Suprapubic skin (tissue), 3 donors: ENCODE data around the gene CYTH3.

ENCODE experiments used
- CTCF ChIP-seq, 2 donors: fragments of 200-600 bp in 1 of 2; fragments of 450-650 bp in 1 of 2; sonication (generic) in 1 of 2; IDR thresholded peaks; one replicate each; pipeline ENCODE4 v1.5.1; 2016 to 2019; ENCODE audit warnings: antibody characterized with exemption in 2 of 2, mild to moderate bottlenecking in 1 of 2, moderate library complexity in 1 of 2
- EP300 ChIP-seq: sonication (generic); formaldehyde crosslinking; IDR thresholded peaks from one replicate; pipeline ENCODE4 v1.6.1; 2017; ENCODE audit warnings: antibody characterized with exemption
- POLR2A ChIP-seq, 2 donors: fragments of 450-650 bp; IDR thresholded peaks; one replicate each; pipeline ENCODE4 v1.6.1; 2017; ENCODE audit warnings: antibody characterized with exemption in 2 of 2, mild to moderate bottlenecking in 2 of 2, moderate library complexity in 2 of 2

DNA sequence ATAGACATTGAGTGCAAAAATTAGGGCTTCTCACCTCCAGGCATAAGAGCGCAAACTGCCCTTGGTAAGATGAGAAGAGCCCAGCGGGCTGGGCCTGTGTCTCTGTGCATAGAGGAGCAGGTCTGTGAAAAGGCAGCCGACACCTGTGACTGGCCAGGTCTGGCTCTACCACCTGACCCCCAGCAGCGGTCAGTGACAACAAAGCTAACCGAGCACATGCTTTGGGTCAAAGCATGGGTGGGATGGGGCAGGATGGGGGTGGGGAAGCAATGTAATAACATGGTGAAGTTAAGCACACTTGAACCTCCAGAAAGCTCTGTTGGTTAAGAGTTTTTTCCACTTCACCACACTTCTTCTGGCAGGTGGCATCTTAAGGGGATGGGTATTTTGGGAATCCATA lies 29.3 kb downstream of the CYTH3 start:
- no peak for TF ChIP-seq EP300
- TF ChIP-seq POLR2A (IDR thresholded peaks at IDR 0.05) = no peak
- TF ChIP-seq CTCF (IDR thresholded peaks at IDR 0.05) = no peak
